Measurements from ENCODE around the gene CHURC1. TPM values are rescaled to one million over a fixed set of nuclear protein-coding genes. Genes with fewer than 3 reads are reported as not detected.

The CHURC1 gene
- total RNA-seq (70.4 TPM), polyA plus RNA-seq (ENCODE audit: insufficient read depth, low read depth, low replicate concordance) (41.0 TPM)
- long read RNA-seq, donor 1, transcript CHURC1-203 (4 exons, 2,629 nt): major isoform, 23 of 37 reads
- long read RNA-seq, donor 1, transcript CHURC1-208 (4 exons, 3,615 nt): minor isoform, 5 of 37 reads
- long read RNA-seq, donor 1, partial matches to known transcripts: 0 of 37 reads
- long read RNA-seq, donor 1, other reads (novel, unspliced or antisense): 0 of 37 reads
- long read RNA-seq, donor 2, transcript CHURC1-202 (3 exons, 439 nt): minor isoform, 5 of 41 reads
- long read RNA-seq, donor 2, transcript CHURC1-203 (4 exons, 2,629 nt): major isoform, 31 of 41 reads
- long read RNA-seq, donor 2, partial matches to known transcripts: 0 of 41 reads
- long read RNA-seq, donor 2, other reads (novel, unspliced or antisense): 0 of 41 reads
- long read RNA-seq, donor 3, transcript CHURC1-203 (4 exons, 2,629 nt): major isoform, 41 of 46 reads
- long read RNA-seq, donor 3, partial matches to known transcripts: 0 of 46 reads
- long read RNA-seq, donor 3, other reads (novel, unspliced or antisense): 0 of 46 reads
- long read RNA-seq, donor 4, transcript CHURC1-208 (4 exons, 3,615 nt): minor isoform, 6 of 31 reads
- long read RNA-seq, donor 4, transcript CHURC1-203 (4 exons, 2,629 nt): major isoform, 18 of 31 reads
- long read RNA-seq, donor 4, partial matches to known transcripts: 0 of 31 reads
- long read RNA-seq, donor 4, other reads (novel, unspliced or antisense): 0 of 31 reads
- long read RNA-seq, donor 5, partial matches to known transcripts: 0 of 2 reads
- long read RNA-seq, donor 5, other reads (novel, unspliced or antisense): 0 of 2 reads
- long read RNA-seq, donor 6, transcript CHURC1-202 (3 exons, 439 nt): minor isoform, 7 of 90 reads
- long read RNA-seq, donor 6, transcript CHURC1-203 (4 exons, 2,629 nt): major isoform, 61 of 90 reads
- long read RNA-seq, donor 6, transcript CHURC1-208 (4 exons, 3,615 nt): minor isoform, 17 of 90 reads
- long read RNA-seq, donor 6, partial matches to known transcripts: 0 of 90 reads
- long read RNA-seq, donor 6, other reads (novel, unspliced or antisense): 0 of 90 reads
- long read RNA-seq, donor 7, transcript CHURC1-208 (4 exons, 3,615 nt): minor isoform, 8 of 53 reads
- long read RNA-seq, donor 7, transcript CHURC1-203 (4 exons, 2,629 nt): major isoform, 34 of 53 reads
- long read RNA-seq, donor 7, partial matches to known transcripts: 1 of 53 reads
- long read RNA-seq, donor 7, other reads (novel, unspliced or antisense): 3 of 53 reads
- long read RNA-seq, donor 8, transcript CHURC1-203 (4 exons, 2,629 nt): major isoform, 26 of 41 reads
- long read RNA-seq, donor 8, transcript CHURC1-202 (3 exons, 439 nt): minor isoform, 5 of 41 reads
- long read RNA-seq, donor 8, transcript CHURC1-208 (4 exons, 3,615 nt): minor isoform, 8 of 41 reads
- long read RNA-seq, donor 8, partial matches to known transcripts: 0 of 41 reads
- long read RNA-seq, donor 8, other reads (novel, unspliced or antisense): 0 of 41 reads
- long read RNA-seq, donor 9, transcript CHURC1-202 (3 exons, 439 nt): minor isoform, 5 of 28 reads
- long read RNA-seq, donor 9, transcript CHURC1-203 (4 exons, 2,629 nt): major isoform, 19 of 28 reads
- long read RNA-seq, donor 9, partial matches to known transcripts: 0 of 28 reads
- long read RNA-seq, donor 9, other reads (novel, unspliced or antisense): 0 of 28 reads
- long read RNA-seq, donor 10, transcript CHURC1-203 (4 exons, 2,629 nt): major isoform, 26 of 33 reads
- long read RNA-seq, donor 10, partial matches to known transcripts: 0 of 33 reads
- long read RNA-seq, donor 10, other reads (novel, unspliced or antisense): 0 of 33 reads

DNA sequence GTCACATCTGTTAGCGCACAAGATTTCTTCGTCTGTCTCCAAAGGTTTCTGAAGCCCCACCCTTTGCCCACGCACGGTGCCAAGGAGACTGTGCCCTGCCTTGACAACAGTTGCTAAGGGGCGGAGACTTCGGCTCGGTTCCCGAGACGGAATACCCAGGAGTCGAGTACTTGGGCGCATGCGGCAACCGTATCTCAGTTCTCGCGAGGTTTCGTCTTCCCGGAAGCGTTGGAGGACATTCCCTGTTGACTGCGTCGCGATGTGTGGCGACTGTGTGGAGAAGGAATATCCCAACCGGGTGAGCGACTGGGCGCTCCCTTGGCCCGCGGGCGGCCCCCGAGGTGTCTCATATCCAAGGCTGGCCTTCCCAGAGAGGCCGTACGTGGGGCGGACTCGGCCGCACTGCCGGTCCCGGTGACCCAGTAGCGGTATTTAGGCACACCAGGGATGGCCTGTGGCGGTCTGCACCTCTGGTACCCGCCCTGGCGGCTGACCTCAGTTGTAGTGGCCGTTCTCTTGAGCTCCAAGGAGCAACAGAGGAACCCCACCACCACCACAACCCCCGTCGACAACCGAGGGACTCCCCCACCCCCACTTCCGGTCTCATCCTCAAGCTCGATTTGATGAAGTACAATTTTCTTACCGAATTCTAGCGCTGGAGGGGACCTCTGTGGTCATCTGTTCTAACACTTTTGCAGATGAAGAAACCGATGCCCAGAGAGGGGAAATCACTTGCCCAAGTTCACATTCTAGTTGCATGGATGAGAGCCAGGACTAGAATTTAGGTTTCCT, at the start of gene CHURC1:
CHURC1 (plus strand) TSS at position 219 of the 792 bp plus-strand sequence; CDS start at position 260, 41 bp downstream.
- H3K27me3 ChIP-seq (ENCODE audit: control insufficient read depth, insufficient read depth, low read length): no peaks in the 10 kb centered on the region
- DNase-seq (peak; percentile 99), FAIRE-seq (peak; percentile 71)
- H3K9me3 ChIP-seq (ENCODE audit: control insufficient read depth in 2 of 3, insufficient read depth in 1 of 3, low read length in 3 of 3): no peaks in the 10 kb centered on the region
- H3K36me3 ChIP-seq (ENCODE audit: control insufficient read depth in 2 of 3, insufficient read depth in 3 of 3, low read length in 3 of 3): no peaks in the 10 kb centered on the region
- H3K27ac ChIP-seq (ENCODE audit: low read depth in 2 of 2, low read length in 2 of 2): peak within 1 kb of the TSS; percentile 85 to 94
- intact Hi-C loops (cut with DNase I): no loop called here
- H3K4me3 ChIP-seq (ENCODE audit: low read length in 3 of 3): peak within 1 kb of the TSS; percentile 64 to 91 (median 90)
- H3K9ac ChIP-seq (ENCODE audit: low read length in 3 of 3): peak within 1 kb of the TSS; percentile 39 to 99 (median 98)
- H3K4me1 ChIP-seq (ENCODE audit: control insufficient read depth in 2 of 3, insufficient read depth in 2 of 3, low read depth in 1 of 3, low read length in 3 of 3): peaks cover 0 to 16% (median 9%) of the 10 kb centered on the region in 3 donors
- peak; percentile 7 for TF ChIP-seq CTCF (IDR thresholded peaks at IDR 0.05; ENCODE audit: borderline replicate concordance, extremely low read depth, insufficient read depth)

DNA sequence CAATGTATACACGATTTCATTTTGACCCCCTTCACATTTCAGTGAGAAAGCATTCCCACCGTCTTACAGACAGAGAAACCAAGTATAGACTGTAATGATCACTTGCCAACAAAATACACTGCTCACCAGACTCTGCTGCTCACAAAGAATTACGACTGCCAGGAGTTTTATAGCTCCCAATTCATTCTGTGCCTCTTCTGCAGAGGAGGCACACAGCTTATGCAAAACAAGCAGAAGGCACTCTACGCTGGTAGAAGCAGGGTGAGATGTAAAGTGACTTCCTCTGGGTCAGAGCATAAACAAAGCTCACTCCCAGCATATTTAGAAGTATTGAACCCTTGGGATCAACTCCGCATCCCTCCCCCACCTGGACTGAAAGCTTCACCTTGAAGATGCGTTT, 49.1 kb upstream of the CHURC1 start:
- TF ChIP-seq CTCF (IDR thresholded peaks at IDR 0.05; ENCODE audit: borderline replicate concordance, extremely low read depth, insufficient read depth): no peak
- no peaks in the 10 kb centered on the region for H3K27me3 ChIP-seq (ENCODE audit: control insufficient read depth, insufficient read depth, low read length)
- FAIRE-seq: no peak
- DNase-seq: no peak
- no peaks in the 10 kb centered on the region for H3K4me1 ChIP-seq (ENCODE audit: control insufficient read depth in 2 of 3, insufficient read depth in 2 of 3, low read depth in 1 of 3, low read length in 3 of 3)
- H3K4me3 ChIP-seq (ENCODE audit: low read length in 3 of 3): no peak overlapping the region
- no peak overlapping the region for H3K27ac ChIP-seq (ENCODE audit: low read depth in 2 of 2, low read length in 2 of 2)
- no peaks in the 10 kb centered on the region for H3K36me3 ChIP-seq (ENCODE audit: control insufficient read depth in 2 of 3, insufficient read depth in 3 of 3, low read length in 3 of 3)
- intact Hi-C loops (cut with DNase I): no loop called here
- no peaks in the 10 kb centered on the region for H3K9me3 ChIP-seq (ENCODE audit: control insufficient read depth in 2 of 3, insufficient read depth in 1 of 3, low read length in 3 of 3)
- no peak overlapping the region for H3K9ac ChIP-seq (ENCODE audit: low read length in 3 of 3)

Data from kidney (tissue), 22 donors.